Femur (tissue), 1 donor: ENCODE measurements around the gene TNFRSF25.
"Not testable (repeated sequence)": the region's sequence is repeated elsewhere in the genome, so short reads cannot be mapped to it uniquely, and the experiment has no call there.

Experiments
- DNase-seq: peaks from one replicate; pipeline ENCODE4 v3.0.0-alpha.2; 2017

TNFRSF25 gene

GRCh38 chr1:6450005-6450450, 15.9 kb downstream of the TNFRSF25 start:
- DNase-seq, result no peak

GRCh38 chr1:6448749-6449631, 17.0 kb downstream of the TNFRSF25 start:
- DNase-seq, result peak; percentile 51

DNA sequence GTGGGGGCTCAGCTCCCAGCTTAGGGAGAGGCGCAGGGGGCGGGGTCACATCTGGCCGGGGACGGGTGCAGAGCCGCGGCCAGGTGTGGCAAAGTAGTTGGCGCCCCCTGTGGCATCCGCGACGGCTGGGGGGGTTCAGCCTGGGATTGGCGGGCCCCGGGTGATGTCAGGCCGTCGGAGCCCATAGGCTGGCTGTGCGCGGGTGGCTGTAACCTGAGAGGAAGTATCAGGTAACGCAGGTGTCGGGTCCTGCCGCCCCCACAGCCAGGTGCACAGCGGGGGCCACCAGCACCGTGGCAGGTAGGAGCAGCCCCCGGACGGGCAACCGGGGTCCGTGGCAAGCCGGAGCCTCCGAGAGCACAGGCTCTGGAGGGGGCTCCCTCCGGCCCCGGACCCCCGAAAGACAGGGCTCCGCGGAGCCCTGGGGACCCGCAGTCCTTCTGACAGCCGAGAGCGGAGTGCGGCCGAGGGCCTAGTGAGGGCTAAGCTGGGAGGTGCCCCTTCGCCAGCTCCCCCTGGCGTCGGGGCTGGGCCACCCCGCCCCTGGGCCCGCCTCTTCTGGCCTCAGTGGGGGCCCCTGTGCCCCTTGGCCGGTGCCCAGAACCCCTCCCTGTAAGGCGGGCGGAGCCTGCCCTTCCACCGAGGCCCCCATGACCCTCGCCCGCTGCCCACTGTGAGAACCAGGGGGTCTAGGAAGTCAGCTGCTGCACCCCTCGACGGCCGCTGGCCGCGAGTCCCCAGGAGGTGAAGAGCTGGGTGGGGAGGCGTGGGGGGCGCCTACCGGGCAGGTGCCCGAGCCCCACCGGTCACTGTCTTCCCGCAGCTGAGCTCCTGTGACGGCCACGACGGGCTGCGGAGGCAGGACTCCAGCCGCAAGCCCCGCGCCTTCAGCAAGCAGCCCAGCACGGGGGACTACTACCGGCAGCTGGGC, 17.9 kb downstream of the TNFRSF25 start:
- no peak for DNase-seq

DNA sequence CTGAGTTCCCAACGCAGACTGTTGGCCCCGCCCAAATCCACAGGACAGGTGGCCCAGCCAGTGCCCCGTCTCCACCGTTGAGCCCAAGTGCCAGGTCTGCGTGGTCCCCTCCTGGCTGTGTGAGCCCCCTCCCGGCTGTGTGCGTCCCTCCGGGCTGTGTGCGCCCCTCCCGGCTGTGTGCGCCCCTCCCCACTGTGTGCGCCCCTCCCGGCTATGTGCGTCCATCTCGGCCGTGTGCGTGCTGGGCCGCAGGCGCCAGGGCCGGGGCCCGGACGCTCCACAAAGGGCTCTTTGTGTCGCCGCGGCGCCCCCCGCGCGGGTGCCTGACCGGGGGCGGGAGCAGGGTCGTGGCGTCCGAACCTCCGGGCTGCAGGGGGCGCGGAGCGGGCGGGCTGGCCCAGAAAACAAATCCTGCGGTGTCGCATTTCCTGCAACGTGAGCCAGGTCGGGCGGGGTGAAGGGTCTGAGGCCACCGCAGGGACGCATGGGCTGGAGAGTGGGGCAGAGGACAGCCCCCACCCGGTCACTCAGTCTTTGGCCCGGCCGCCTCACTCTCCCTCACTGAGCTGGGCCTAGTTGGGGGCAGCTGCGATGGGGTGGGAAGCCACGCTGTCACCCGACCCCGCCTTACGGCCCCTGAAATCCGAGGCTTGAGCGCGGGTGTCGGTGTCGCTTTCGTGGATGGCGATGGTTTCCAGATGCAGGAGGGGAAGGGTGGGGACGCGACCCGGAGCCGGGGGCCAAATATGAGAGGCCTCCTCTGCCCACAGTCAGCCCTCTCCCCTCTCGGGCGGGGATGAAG, 18.8 kb downstream of the TNFRSF25 start:
- DNase-seq, result no peak

GRCh38 chr1:6446665-6447015, 19.3 kb downstream of the TNFRSF25 start:
- DNase-seq, result no peak

DNA sequence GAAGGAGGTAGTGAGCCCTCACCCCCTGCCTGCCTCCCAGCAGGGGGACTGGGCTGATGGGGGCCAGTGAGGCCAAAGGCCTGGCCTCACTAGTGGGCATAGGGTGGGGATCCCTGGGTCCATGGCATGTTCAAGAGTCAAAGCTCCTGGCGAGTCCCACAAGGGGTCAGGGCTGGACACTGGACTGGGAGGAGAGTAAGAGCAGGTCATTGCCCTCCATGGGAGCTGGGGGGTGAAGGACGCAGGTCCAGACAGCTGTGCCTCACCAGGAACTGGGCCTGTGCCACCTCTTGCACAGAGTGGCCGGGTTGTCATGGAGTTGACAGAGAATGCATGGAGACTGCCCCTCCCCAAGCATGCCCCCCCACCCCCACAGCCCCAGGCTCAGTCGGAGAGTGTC, 20.0 kb downstream of the TNFRSF25 start:
- not testable (repeated sequence) for DNase-seq

- DNase-seq, result no peak
These were observed 20.8 kb downstream of the TNFRSF25 start for GRCh38 chr1:6445062-6445763.

GRCh38 chr1:6444377-6444776, 21.6 kb downstream of the TNFRSF25 start:
- no peak for DNase-seq

DNA sequence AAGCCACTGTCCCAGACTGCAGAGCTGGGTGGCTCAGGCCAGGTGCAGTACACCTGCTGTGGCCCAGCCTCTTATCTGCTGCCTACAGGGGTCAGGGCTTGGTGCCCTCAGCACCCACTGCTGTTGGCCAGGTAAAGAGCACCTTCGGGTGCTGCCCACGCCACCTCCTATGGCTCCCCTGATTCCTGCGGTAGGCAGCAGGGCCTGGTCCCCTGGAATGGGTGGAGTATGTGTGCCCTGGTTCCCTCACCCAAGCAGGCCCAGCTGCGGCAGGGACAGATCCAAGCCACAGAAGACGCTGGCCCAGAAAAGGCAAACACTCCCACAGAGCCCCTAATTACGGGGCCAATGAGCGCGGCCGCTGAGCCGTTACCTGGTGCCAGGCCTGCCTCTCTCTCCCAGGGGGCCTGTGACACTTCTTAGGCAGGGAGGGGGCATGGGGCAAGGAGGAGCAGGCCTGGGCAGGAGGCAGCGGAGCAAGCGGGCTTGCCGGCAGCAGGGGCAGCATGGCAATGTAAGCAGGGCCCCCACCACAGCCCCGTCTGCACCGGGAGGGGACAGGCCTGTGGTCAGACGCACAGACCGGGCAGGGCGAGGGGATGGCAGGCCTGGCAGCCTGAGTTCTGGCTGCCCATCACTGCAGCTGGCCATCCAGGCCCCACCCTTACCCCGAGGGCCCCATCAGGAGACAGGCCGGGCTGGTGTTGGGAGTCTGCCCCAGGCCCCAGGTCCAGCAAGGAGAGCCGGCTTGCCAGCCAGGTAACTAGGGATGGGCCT, 22.4 kb downstream of the TNFRSF25 start:
- DNase-seq, result no peak

GRCh38 chr1:6441586-6441985, 24.4 kb downstream of the TNFRSF25 start:
- DNase-seq, result no peak

DNA sequence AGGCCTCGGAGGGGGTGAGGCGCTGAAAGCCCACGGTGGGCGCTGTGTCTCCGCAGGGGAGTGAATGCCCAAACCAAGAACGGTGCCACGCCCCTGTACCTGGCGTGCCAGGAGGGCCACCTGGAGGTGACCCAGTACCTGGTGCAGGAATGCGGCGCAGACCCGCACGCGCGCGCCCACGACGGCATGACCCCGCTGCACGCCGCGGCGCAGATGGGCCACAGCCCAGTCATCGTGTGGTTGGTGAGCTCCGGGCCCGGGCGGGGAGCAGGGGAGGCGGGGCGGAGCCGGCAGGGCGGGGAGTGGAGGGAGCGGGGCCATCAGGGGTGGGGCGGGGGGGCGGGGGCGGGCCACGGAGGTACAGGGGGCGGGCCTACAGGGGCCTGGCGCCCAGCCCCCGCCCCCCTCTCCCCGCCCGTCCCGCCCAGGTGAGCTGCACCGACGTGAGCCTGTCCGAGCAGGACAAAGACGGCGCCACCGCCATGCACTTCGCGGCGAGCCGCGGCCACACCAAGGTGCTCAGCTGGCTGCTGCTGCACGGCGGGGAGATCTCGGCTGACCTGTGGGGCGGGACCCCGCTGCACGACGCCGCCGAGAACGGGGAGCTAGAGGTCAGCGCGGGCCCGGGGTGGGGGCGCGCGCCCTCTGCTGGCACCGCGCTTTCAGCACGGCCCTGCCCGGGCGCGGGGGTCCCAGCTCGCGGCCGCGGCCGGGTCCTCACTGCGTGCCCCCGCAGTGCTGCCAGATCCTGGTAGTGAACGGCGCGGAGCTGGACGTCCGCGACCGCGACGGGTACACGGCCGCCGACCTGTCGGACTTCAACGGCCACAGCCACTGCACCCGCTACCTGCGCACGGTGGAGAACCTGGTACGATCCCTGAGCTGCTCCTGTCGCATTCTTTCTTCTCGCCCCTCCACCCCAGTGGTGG, 25.5 kb downstream of the TNFRSF25 start:
- DNase-seq, result no peak

GRCh38 chr1:6438047-6438525, 27.9 kb downstream of the TNFRSF25 start:
- peak; percentile 67 for DNase-seq

GRCh38 chr1:6437012-6437700, 28.8 kb downstream of the TNFRSF25 start:
- DNase-seq, result not testable (repeated sequence)

DNA sequence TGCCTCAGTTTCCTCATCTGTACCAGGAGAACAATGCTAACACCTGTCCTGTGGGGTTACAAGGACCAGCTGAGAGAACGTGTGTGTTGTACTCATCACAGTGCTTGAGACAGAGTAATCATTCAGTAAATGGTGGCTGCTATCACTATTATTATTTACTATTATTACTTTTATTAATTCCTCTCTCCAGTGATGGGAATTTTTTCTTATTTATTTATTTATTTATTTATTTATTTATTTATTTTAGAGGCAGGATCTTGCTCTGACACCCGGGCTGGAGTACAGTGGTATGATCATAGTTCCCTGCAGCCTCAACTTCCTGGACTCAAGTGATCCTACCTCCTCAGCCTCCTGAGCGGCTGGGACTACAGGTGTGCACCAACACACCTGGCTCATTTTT, 29.7 kb downstream of the TNFRSF25 start:
- DNase-seq, result not testable (repeated sequence)

DNA sequence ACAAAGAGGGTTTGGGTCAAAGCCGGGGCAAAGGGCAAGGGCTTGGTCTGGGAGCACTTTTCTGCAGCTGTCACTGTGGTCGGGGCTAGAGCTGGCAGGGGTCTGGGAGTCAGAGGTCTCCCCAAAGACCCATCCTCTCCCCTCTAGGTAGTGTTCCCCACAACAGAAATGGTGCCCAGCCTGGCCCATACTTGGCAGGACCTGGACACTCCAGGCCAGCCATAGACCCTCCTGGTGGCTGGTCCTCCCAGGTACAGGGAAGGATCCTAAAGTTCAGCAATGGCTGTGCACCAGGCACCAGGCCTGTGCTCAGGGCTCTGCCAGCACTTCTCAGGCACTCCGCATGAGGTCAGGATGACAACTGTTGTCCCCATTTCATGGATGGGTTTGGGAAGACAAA, 30.4 kb downstream of the TNFRSF25 start:
- no peak for DNase-seq

- no peak for DNase-seq
These were observed 30.8 kb downstream of the TNFRSF25 start for GRCh38 chr1:6435129-6435528.

- DNase-seq, result no peak
These were observed 31.8 kb downstream of the TNFRSF25 start for GRCh38 chr1:6434186-6434585.

GRCh38 chr1:6431645-6432579, 34.1 kb downstream of the TNFRSF25 start:
- DNase-seq, result not testable (repeated sequence)
